Stimulated activated CD4-positive, alpha-beta T cell treated with anti-CD3 and anti-CD28 coated beads, Interleukin-15, amount 100 ng/mL, for 24 hours (primary cell): ENCODE results near the gene CCL23.

Experiments used
- DNase-seq: peaks from one replicate; pipeline ENCODE4 v3.0.0-alpha.2; 2020

CCL23 gene

GRCh38 chr17:35968520-35969054 is 49.2 kb downstream of the CCL23 start:
- no peak for DNase-seq

GRCh38 chr17:35965272-35965671 is 52.5 kb downstream of the CCL23 start:
- no peak for DNase-seq

- no peak for DNase-seq
Measured at GRCh38 chr17:35963663-35964062, 54.1 kb downstream of the CCL23 start.
